HG03575 (cell line): Measurements from ENCODE around the gene SMAD2.

ENCODE experiments used
- ATAC-seq: cut with Tn5 transposase; IDR thresholded peaks from one replicate; pipeline ENCODE4 v1.9.1; 2021; ENCODE audit not compliant: unreplicated experiment, insufficient number of reproducible peaks, low FRiP score; ENCODE audit errors: extremely low read depth

The SMAD2 gene

GRCh38 chr18:47903809-47904208 is 26.6 kb downstream of the SMAD2 start:
- no peak for ATAC-seq

GRCh38 chr18:47901624-47902362 is 28.7 kb downstream of the SMAD2 start:
- ATAC-seq: peak; percentile 54

GRCh38 chr18:47899107-47899840 is 31.2 kb downstream of the SMAD2 start:
- no peak for ATAC-seq

GRCh38 chr18:47898696-47899095 is 31.8 kb downstream of the SMAD2 start:
- ATAC-seq: no peak

- ATAC-seq: no peak
Observed at GRCh38 chr18:47898055-47898454, 32.4 kb downstream of the SMAD2 start.

- no peak for ATAC-seq
Observed at GRCh38 chr18:47895565-47896250, 34.8 kb downstream of the SMAD2 start.

GRCh38 chr18:47893939-47894699 is 36.3 kb downstream of the SMAD2 start:
- ATAC-seq: no peak

- ATAC-seq: no peak
Observed at GRCh38 chr18:47893047-47893446, 37.4 kb downstream of the SMAD2 start.

- ATAC-seq: no peak
Observed at GRCh38 chr18:47888156-47888555, 42.3 kb downstream of the SMAD2 start.

- ATAC-seq: no peak
Observed at GRCh38 chr18:47887227-47887626, 43.2 kb downstream of the SMAD2 start.

- no peak for ATAC-seq
Observed at GRCh38 chr18:47883771-47884413, 46.6 kb downstream of the SMAD2 start.

- no peak for ATAC-seq
Observed at GRCh38 chr18:47882641-47883040, 47.8 kb downstream of the SMAD2 start.

GRCh38 chr18:47881752-47882455 is 48.6 kb downstream of the SMAD2 start:
- ATAC-seq: no peak

GRCh38 chr18:47881042-47881441 is 49.4 kb downstream of the SMAD2 start:
- no peak for ATAC-seq

GRCh38 chr18:47877892-47878291 is 52.6 kb downstream of the SMAD2 start:
- ATAC-seq: no peak

GRCh38 chr18:47876813-47877212 is 53.6 kb downstream of the SMAD2 start:
- no peak for ATAC-seq

GRCh38 chr18:47873625-47874024 is 56.8 kb downstream of the SMAD2 start:
- ATAC-seq: no peak

GRCh38 chr18:47872426-47872825 is 58.0 kb downstream of the SMAD2 start:
- no peak for ATAC-seq
